Hepatocyte (in vitro differentiated cells): ENCODE measurements around the gene CPS1.

Experiments used
- CTCF ChIP-seq: fragments of 200-600 bp; sonication (generic); IDR thresholded peaks from 2 replicates; pipeline ENCODE4 v1.5.1; 2016; ENCODE audit warnings: antibody characterized with exemption, mild to moderate bottlenecking; ENCODE audit not compliant: poor library complexity
- EZH2 ChIP-seq: fragments of 200-600 bp; sonication (generic); IDR thresholded peaks from 2 replicates; pipeline ENCODE4 v1.6.1; 2016; ENCODE audit warnings: antibody characterized with exemption, mild to moderate bottlenecking, borderline replicate concordance

GRCh38 chr2:210606001-210606400, 49.6 kb downstream of the CPS1 start:
- TF ChIP-seq CTCF (no peak), EZH2 (no peak)
